Measurements from ENCODE around the gene ADARB2. TPM values are rescaled to one million over a fixed set of nuclear protein-coding genes. Genes with fewer than 3 reads are reported as not detected.

The ADARB2 gene
- total and polyA plus RNA-seq, 3 donors from 2014 or later = 8.5 to 13.0 (median 10.4) TPM

GRCh38 chr10:1214882-1215540 lies 522.3 kb downstream of the ADARB2 start:
- H3K4me1 ChIP-seq = no peaks in the 10 kb centered on the region
- no peak overlapping the region for H3K27ac ChIP-seq
- no peaks in the 10 kb centered on the region for H3K9me3 ChIP-seq
- no peaks in the 10 kb centered on the region for H3K27me3 ChIP-seq
- no peak for DNase-seq
- TF ChIP-seq CTCF (IDR thresholded peaks at IDR 0.05) = no peak
- no peak for TF ChIP-seq POLR2A (IDR thresholded peaks at IDR 0.05)
- H3K4me3 ChIP-seq = no peak overlapping the region
- no peaks in the 10 kb centered on the region for H3K36me3 ChIP-seq (ENCODE audit: low read depth, missing control alignments)
- intact Hi-C loops (cut with DNase I; ENCODE audit: low total_unique reads) = no loop called here
- WGBS, 2 donors = 81 to 94% methylated on average over 6 to 16 of the region's 16 CpGs

- no peak overlapping the region for H3K27ac ChIP-seq
- H3K27me3 ChIP-seq = no peaks in the 10 kb centered on the region
- H3K9me3 ChIP-seq = no peaks in the 10 kb centered on the region
- no peak for TF ChIP-seq CTCF (IDR thresholded peaks at IDR 0.05)
- TF ChIP-seq POLR2A (IDR thresholded peaks at IDR 0.05) = no peak
- H3K36me3 ChIP-seq (ENCODE audit: low read depth, missing control alignments) = no peaks in the 10 kb centered on the region
- WGBS, 2 donors = 79 to 92% methylated on average over 18 to 26 of the region's 28 CpGs
- DNase-seq = no peak
- no peak overlapping the region for H3K4me3 ChIP-seq
- intact Hi-C loops (cut with DNase I; ENCODE audit: low total_unique reads) = no loop called here
- no peaks in the 10 kb centered on the region for H3K4me1 ChIP-seq
These were observed 523.2 kb downstream of the ADARB2 start for GRCh38 chr10:1214071-1214675.

GRCh38 chr10:1213252-1214070 lies 523.9 kb downstream of the ADARB2 start:
- no peak for DNase-seq
- intact Hi-C loops (cut with DNase I; ENCODE audit: low total_unique reads) = no loop called here
- Histone ChIP-seq H3K4me1 (no peaks in the 10 kb centered on the region), H3K4me3 (no peak overlapping the region), H3K27ac (no peak overlapping the region), H3K27me3 (no peaks in the 10 kb centered on the region), H3K9me3 (no peaks in the 10 kb centered on the region), H3K36me3 (ENCODE audit: low read depth, missing control alignments) (no peaks in the 10 kb centered on the region)
- 68 to 89% methylated on average over 9 to 21 of the region's 21 CpGs for WGBS, 2 donors
- TF ChIP-seq CTCF (IDR thresholded peaks at IDR 0.05) = no peak
- TF ChIP-seq POLR2A (IDR thresholded peaks at IDR 0.05) = no peak

- Histone ChIP-seq H3K4me3 (no peak overlapping the region), H3K27me3 (no peaks in the 10 kb centered on the region), H3K27ac (no peak overlapping the region), H3K36me3 (ENCODE audit: low read depth, missing control alignments) (no peaks in the 10 kb centered on the region), H3K4me1 (no peaks in the 10 kb centered on the region), H3K9me3 (no peaks in the 10 kb centered on the region)
- intact Hi-C loops (cut with DNase I; ENCODE audit: low total_unique reads) = no loop called here
- no peak for DNase-seq
- 72 to 75% methylated on average over 8 of the region's 9 CpGs for WGBS, 2 donors
- TF ChIP-seq CTCF (IDR thresholded peaks at IDR 0.05) (no peak), POLR2A (IDR thresholded peaks at IDR 0.05) (no peak)
These were observed 524.7 kb downstream of the ADARB2 start for GRCh38 chr10:1212571-1213141.

Measured in testis (tissue), 3 donors.